WTC11 (cell line): Measurements from ENCODE around the gene PRR33. TPM values are rescaled to one million over a fixed set of nuclear protein-coding genes. Genes with fewer than 3 reads are reported as not detected.

Source experiments
- ATAC-seq: fragments of 200-7000 bp; cut with Tn5 transposase; 2 replicates; pipeline ENCODE4 v1.10.0; 2021; ENCODE audit warnings: mild to moderate bottlenecking, moderate library complexity
- CTCF ChIA-PET: fragments of 300-600 bp; sonication (Branson Sonifier 250); formaldehyde crosslinking; loops from one replicate; lab custom pipeline; 2021; ENCODE audit warnings: antibody characterized with exemption; lab: Charles Lee
- POLR2A ChIA-PET: fragments of 350-600 bp; sonication (Branson Sonifier 250); formaldehyde crosslinking; loops from one replicate; lab custom pipeline; 2021; ENCODE audit warnings: antibody characterized with exemption; lab: Charles Lee
- DNase-seq: peaks from one replicate; pipeline ENCODE4 v3.0.0; 2021; ENCODE audit warnings: low spot score
- H3K27ac Mint-ChIP-seq: 2 replicates; pipeline ENCODE4 v1.8.0; 2021; ENCODE audit warnings: mixed read lengths
- H3K27me3 Mint-ChIP-seq: 2 replicates; pipeline ENCODE4 v1.8.0; 2021; ENCODE audit warnings: low read depth, mild to moderate bottlenecking, moderate library complexity, mixed read lengths
- H3K36me3 Mint-ChIP-seq: 2 replicates; pipeline ENCODE4 v1.8.0; 2021; ENCODE audit warnings: mixed read lengths
- H3K4me1 Mint-ChIP-seq: 2 replicates; pipeline ENCODE4 v1.8.0; 2022; ENCODE audit warnings: mixed read lengths
- H3K4me3 Mint-ChIP-seq: 2 replicates; pipeline ENCODE4 v1.8.0; 2021; ENCODE audit warnings: mild to moderate bottlenecking, moderate library complexity, mixed read lengths
- H3K9me3 Mint-ChIP-seq: 2 replicates; pipeline ENCODE4 v1.8.0; 2021; ENCODE audit warnings: mixed read lengths
- AR ChIP-seq: fragments of 250-450 bp; sonication (Bioruptor Pico); IDR thresholded peaks from 2 replicates; pipeline ENCODE4 v1.9.0; 2021; ENCODE audit warnings: mild to moderate bottlenecking
- ATF1 ChIP-seq: sonication (generic); formaldehyde crosslinking; IDR thresholded peaks from 2 replicates; pipeline ENCODE4 v1.8.1; 2023; ENCODE audit warnings: mild to moderate bottlenecking, moderate library complexity, missing genetic modification reagents
- CBFB ChIP-seq: sonication (generic); formaldehyde crosslinking; IDR thresholded peaks from 2 replicates; pipeline ENCODE4 v1.8.1; 2022; ENCODE audit warnings: mild to moderate bottlenecking, low read depth, missing genetic modification reagents
- CREB1 ChIP-seq: sonication (generic); formaldehyde crosslinking; IDR thresholded peaks from 2 replicates; pipeline ENCODE4 v1.8.0; 2023; ENCODE audit warnings: mild to moderate bottlenecking, missing genetic modification reagents
- E2F4 ChIP-seq: sonication (generic); formaldehyde crosslinking; IDR thresholded peaks from 2 replicates; pipeline ENCODE4 v1.8.1; 2022; ENCODE audit warnings: low read depth, mild to moderate bottlenecking, moderate library complexity, missing genetic modification reagents, borderline replicate concordance
- FOXJ3 ChIP-seq: sonication (generic); formaldehyde crosslinking; IDR thresholded peaks from 2 replicates; pipeline ENCODE4 v1.9.0; 2021; ENCODE audit warnings: missing genetic modification reagents, mild to moderate bottlenecking, borderline replicate concordance
- HMGXB4 ChIP-seq: sonication (generic); formaldehyde crosslinking; IDR thresholded peaks from 2 replicates; pipeline ENCODE4 v1.8.1; 2023; ENCODE audit warnings: mild to moderate bottlenecking, moderate library complexity, missing genetic modification reagents
- MYBL2 ChIP-seq: sonication (generic); formaldehyde crosslinking; IDR thresholded peaks from 2 replicates; pipeline ENCODE4 v1.8.1; 2023; ENCODE audit warnings: mild to moderate bottlenecking, moderate library complexity, missing genetic modification reagents
- NFYB ChIP-seq: sonication (generic); formaldehyde crosslinking; conservative IDR thresholded peaks from 2 replicates; pipeline ENCODE4 v1.8.0; 2022; ENCODE audit warnings: low read depth, missing genetic modification reagents
- TEAD1 ChIP-seq: sonication (generic); formaldehyde crosslinking; IDR thresholded peaks from 2 replicates; pipeline ENCODE4 v1.8.0; 2022; ENCODE audit warnings: mild to moderate bottlenecking, missing genetic modification reagents
- USF1 ChIP-seq: sonication (generic); formaldehyde crosslinking; IDR thresholded peaks from 2 replicates; pipeline ENCODE4 v1.8.0; 2022; ENCODE audit warnings: mild to moderate bottlenecking, missing genetic modification reagents
- ZNF121 ChIP-seq: sonication (generic); formaldehyde crosslinking; IDR thresholded peaks from 2 replicates; pipeline ENCODE4 v1.8.0; 2023; ENCODE audit warnings: missing genetic modification reagents
- ZNF219 ChIP-seq: sonication (generic); formaldehyde crosslinking; IDR thresholded peaks from 2 replicates; pipeline ENCODE4 v1.8.0; 2023; ENCODE audit warnings: missing genetic modification reagents, mild to moderate bottlenecking, borderline replicate concordance
- ZNF232 ChIP-seq: sonication (generic); formaldehyde crosslinking; IDR thresholded peaks from 2 replicates; pipeline ENCODE4 v1.8.0; 2022; ENCODE audit warnings: mild to moderate bottlenecking, missing genetic modification reagents
- ZNF317 ChIP-seq: sonication (generic); formaldehyde crosslinking; IDR thresholded peaks from 2 replicates; pipeline ENCODE4 v1.8.1; 2023; ENCODE audit warnings: low read depth, mild to moderate bottlenecking, moderate library complexity, missing genetic modification reagents, borderline replicate concordance
- total RNA-seq: library from RNA; stranded (reverse); gene quantifications from 3 replicates; pipeline ENCODE4 v1.2.3, GENCODE V29; 2021
- TF ChIP-seq, protein P1 (sequence below): sonication (generic); formaldehyde crosslinking; conservative IDR thresholded peaks from 2 replicates; pipeline ENCODE4 v1.8.1; 2023; ENCODE audit warnings: mild to moderate bottlenecking, low read depth, missing genetic modification reagents, moderate library complexity
- TF ChIP-seq, protein P2 (sequence below): sonication (generic); formaldehyde crosslinking; IDR thresholded peaks from 2 replicates; pipeline ENCODE4 v1.8.1; 2023; ENCODE audit warnings: mild to moderate bottlenecking, missing genetic modification reagents, borderline replicate concordance
- TF ChIP-seq, protein P3 (sequence below): fragments of 200-600 bp; IDR thresholded peaks from 2 replicates; pipeline ENCODE4 v1.8.0; 2022; ENCODE audit warnings: antibody characterized with exemption

The PRR33 gene
- total RNA-seq, 1 experiment from 2014 or later, result not detected

DNA sequence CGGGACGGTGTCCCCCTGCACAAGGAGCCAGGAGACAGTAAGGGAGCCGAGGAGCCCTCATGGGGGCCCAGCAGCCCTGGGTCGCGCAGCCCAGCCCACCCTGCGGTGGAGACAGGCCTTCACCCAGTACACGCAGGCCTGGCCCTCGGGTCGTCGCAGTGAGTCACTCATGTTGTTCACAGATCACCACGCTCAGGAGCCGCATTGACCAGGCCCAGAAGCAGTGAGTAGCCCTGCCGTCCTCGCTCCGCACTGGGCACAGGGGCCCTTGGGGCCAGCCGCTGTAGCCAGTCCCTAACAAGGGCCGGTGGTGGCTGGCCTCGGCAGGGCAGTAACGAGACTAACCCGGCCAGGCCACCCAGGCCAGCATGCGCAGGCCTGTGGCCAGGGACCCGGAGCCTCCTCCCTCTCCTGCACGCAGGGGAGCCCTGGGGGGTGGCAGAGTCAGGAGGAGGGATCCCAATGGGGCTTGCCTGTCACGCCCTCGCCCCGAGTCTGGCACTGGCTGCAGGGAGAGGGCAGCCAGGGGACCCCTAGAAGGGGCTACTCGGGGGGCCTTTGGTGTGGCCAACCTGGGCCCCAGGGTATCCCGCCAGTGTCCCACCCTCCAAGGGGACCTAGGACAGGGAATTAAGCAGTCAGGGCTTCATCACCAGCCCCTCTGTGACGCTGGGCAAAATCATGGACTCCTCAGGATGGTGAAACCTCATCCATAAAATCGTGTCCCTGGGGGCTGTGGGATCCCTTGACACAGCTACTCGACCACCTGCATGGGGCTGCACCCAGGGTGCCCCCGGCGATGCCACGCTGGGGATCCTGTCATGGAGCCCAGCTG is 45.3 kb upstream of the PRR33 start:
- Mint-ChIP-seq H3K4me3 (no peak overlapping the region), H3K9me3 (no peaks in the 10 kb centered on the region), H3K4me1 (no peaks in the 10 kb centered on the region), H3K27me3 (no peaks in the 10 kb centered on the region; the same call in 1 of the 2 replicates), H3K27ac (no peak overlapping the region), H3K36me3 (no peaks in the 10 kb centered on the region)
- TF ChIP-seq ZNF121 (CRISPR knock-in tag), result no peak
- TF ChIP-seq ZNF232, result no peak
- no peak for TF ChIP-seq AR (CRISPR knock-in tag)
- TF ChIP-seq ZNF317 (CRISPR knock-in tag), result no peak
- TF ChIP-seq, protein P1, sequence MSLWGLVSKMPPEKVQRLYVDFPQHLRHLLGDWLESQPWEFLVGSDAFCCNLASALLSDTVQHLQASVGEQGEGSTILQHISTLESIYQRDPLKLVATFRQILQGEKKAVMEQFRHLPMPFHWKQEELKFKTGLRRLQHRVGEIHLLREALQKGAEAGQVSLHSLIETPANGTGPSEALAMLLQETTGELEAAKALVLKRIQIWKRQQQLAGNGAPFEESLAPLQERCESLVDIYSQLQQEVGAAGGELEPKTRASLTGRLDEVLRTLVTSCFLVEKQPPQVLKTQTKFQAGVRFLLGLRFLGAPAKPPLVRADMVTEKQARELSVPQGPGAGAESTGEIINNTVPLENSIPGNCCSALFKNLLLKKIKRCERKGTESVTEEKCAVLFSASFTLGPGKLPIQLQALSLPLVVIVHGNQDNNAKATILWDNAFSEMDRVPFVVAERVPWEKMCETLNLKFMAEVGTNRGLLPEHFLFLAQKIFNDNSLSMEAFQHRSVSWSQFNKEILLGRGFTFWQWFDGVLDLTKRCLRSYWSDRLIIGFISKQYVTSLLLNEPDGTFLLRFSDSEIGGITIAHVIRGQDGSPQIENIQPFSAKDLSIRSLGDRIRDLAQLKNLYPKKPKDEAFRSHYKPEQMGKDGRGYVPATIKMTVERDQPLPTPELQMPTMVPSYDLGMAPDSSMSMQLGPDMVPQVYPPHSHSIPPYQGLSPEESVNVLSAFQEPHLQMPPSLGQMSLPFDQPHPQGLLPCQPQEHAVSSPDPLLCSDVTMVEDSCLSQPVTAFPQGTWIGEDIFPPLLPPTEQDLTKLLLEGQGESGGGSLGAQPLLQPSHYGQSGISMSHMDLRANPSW (CRISPR knock-in tag), result no peak
- no peak for TF ChIP-seq MYBL2 (CRISPR knock-in tag)
- TF ChIP-seq ATF1 (CRISPR knock-in tag), result no peak
- no peak for TF ChIP-seq CBFB (CRISPR knock-in tag)
- TF ChIP-seq, protein P2, sequence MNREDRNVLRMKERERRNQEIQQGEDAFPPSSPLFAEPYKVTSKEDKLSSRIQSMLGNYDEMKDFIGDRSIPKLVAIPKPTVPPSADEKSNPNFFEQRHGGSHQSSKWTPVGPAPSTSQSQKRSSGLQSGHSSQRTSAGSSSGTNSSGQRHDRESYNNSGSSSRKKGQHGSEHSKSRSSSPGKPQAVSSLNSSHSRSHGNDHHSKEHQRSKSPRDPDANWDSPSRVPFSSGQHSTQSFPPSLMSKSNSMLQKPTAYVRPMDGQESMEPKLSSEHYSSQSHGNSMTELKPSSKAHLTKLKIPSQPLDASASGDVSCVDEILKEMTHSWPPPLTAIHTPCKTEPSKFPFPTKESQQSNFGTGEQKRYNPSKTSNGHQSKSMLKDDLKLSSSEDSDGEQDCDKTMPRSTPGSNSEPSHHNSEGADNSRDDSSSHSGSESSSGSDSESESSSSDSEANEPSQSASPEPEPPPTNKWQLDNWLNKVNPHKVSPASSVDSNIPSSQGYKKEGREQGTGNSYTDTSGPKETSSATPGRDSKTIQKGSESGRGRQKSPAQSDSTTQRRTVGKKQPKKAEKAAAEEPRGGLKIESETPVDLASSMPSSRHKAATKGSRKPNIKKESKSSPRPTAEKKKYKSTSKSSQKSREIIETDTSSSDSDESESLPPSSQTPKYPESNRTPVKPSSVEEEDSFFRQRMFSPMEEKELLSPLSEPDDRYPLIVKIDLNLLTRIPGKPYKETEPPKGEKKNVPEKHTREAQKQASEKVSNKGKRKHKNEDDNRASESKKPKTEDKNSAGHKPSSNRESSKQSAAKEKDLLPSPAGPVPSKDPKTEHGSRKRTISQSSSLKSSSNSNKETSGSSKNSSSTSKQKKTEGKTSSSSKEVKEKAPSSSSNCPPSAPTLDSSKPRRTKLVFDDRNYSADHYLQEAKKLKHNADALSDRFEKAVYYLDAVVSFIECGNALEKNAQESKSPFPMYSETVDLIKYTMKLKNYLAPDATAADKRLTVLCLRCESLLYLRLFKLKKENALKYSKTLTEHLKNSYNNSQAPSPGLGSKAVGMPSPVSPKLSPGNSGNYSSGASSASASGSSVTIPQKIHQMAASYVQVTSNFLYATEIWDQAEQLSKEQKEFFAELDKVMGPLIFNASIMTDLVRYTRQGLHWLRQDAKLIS (CRISPR knock-in tag), result no peak
- TF ChIP-seq E2F4 (CRISPR knock-in tag), result no peak
- no peak for TF ChIP-seq ZNF219 (CRISPR knock-in tag)
- no peak for TF ChIP-seq TEAD1 (CRISPR knock-in tag)
- no peak for TF ChIP-seq NFYB (CRISPR knock-in tag)
- no peak for TF ChIP-seq USF1
- no peak for TF ChIP-seq HMGXB4 (CRISPR knock-in tag)
- no peak for TF ChIP-seq CREB1 (CRISPR knock-in tag)
- TF ChIP-seq, protein P3, sequence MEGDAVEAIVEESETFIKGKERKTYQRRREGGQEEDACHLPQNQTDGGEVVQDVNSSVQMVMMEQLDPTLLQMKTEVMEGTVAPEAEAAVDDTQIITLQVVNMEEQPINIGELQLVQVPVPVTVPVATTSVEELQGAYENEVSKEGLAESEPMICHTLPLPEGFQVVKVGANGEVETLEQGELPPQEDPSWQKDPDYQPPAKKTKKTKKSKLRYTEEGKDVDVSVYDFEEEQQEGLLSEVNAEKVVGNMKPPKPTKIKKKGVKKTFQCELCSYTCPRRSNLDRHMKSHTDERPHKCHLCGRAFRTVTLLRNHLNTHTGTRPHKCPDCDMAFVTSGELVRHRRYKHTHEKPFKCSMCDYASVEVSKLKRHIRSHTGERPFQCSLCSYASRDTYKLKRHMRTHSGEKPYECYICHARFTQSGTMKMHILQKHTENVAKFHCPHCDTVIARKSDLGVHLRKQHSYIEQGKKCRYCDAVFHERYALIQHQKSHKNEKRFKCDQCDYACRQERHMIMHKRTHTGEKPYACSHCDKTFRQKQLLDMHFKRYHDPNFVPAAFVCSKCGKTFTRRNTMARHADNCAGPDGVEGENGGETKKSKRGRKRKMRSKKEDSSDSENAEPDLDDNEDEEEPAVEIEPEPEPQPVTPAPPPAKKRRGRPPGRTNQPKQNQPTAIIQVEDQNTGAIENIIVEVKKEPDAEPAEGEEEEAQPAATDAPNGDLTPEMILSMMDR, result no peak
- TF ChIP-seq FOXJ3 (CRISPR knock-in tag), result no peak
- POLR2A ChIA-PET, result no interaction called here
- DNase-seq (peak; percentile 8), ATAC-seq (no peak)
- CTCF ChIA-PET, result interaction anchor here (0.7 to 1.7 kb wide), 6 partner anchors 10 to 243 kb away, joined by 3 to 7 read pairs (median 4); partner anchors contain the start of gene MRPL23
